ENCODE data around the gene RPS10. TPM values are rescaled to one million over a fixed set of nuclear protein-coding genes. Genes with fewer than 3 reads are reported as not detected.
"Not testable (repeated sequence)": the region's sequence is repeated elsewhere in the genome, so short reads cannot be mapped to it uniquely, and the experiment has no call there.

Gene RPS10
- total and polyA plus RNA-seq, 8 donors = 371 to 4,063 (median 2,070) TPM

DNA sequence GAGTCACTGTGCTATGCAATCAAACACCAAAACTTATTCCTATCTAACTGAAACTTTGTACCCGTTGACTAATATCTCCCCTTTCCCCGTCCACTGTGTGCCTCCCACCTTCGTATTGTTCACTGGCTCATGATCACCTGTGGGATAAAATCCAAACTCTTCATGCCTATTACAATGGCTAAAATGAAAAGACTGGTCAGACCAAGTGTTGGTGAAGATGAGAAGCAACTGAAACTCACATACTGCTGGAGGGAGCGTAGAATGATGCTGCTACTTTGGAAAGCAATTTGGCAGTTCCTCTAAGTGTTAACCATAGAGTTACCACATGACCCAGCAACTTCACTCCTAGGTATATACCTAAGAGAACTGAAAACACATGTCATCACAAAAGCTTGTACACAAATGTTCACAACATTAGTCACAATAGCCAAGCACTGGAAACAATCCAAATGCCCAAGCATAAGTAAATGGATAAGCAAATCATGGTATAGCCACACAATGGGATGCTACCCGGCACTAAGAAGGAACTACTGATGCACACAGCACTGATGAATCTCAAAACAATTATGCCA, 13.1 kb downstream of the RPS10 start:
- no peak overlapping the region for H3K4me3 ChIP-seq
- H3K36me3 ChIP-seq = peaks cover 11 to 22% (median 19%) of the 10 kb centered on the region in 4 donors
- no peak for TF ChIP-seq EP300 (IDR thresholded peaks at IDR 0.05)
- no peak for TF ChIP-seq POLR2AphosphoS5 (IDR thresholded peaks at IDR 0.05)
- TF ChIP-seq POLR2A (IDR thresholded peaks at IDR 0.05) = no peak
- TF ChIP-seq, protein P1, sequence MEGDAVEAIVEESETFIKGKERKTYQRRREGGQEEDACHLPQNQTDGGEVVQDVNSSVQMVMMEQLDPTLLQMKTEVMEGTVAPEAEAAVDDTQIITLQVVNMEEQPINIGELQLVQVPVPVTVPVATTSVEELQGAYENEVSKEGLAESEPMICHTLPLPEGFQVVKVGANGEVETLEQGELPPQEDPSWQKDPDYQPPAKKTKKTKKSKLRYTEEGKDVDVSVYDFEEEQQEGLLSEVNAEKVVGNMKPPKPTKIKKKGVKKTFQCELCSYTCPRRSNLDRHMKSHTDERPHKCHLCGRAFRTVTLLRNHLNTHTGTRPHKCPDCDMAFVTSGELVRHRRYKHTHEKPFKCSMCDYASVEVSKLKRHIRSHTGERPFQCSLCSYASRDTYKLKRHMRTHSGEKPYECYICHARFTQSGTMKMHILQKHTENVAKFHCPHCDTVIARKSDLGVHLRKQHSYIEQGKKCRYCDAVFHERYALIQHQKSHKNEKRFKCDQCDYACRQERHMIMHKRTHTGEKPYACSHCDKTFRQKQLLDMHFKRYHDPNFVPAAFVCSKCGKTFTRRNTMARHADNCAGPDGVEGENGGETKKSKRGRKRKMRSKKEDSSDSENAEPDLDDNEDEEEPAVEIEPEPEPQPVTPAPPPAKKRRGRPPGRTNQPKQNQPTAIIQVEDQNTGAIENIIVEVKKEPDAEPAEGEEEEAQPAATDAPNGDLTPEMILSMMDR (IDR thresholded peaks at IDR 0.05) = no peak
- H3K27me3 ChIP-seq = no peaks in the 10 kb centered on the region
- H3K27ac ChIP-seq = no peak overlapping the region
- H3K9me3 ChIP-seq = no peaks in the 10 kb centered on the region
- no peak for DNase-seq
- intact Hi-C loops (cut with DNase I; ENCODE audit: low total_unique reads) = loop anchor here (5.0 kb wide), 1 partner anchor 165 kb away; the partner anchor contains the start of gene SMIM29
- 88 to 95% (median 89%) methylated on average over 5 of the region's 5 CpGs for WGBS, 5 donors
- H3K4me1 ChIP-seq = peaks cover 5 to 29% (median 17%) of the 10 kb centered on the region in 4 donors

DNA sequence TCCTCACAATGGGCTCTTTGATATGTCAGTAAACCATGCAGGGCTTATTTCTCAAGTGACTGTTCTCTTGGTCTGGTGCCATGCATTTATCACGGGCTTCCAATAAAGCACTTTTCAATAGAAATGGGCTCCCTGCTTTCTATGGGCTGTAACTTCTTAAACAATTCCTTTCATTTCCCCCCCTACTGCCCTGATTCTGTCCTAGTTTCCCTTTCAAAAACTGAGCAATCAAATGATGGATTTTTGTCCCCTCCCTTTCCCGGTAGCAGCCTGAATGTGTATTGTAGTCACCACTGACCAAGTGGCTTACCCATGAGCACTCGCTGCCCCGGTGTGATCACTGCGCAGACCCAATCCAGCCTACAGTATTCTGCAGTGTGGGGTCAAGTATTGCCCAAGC, 13.9 kb downstream of the RPS10 start:
- Histone ChIP-seq H3K27me3 (no peaks in the 10 kb centered on the region), H3K4me1 (peaks cover 5 to 27% (median 15%) of the 10 kb centered on the region in 4 donors), H3K9me3 (no peaks in the 10 kb centered on the region), H3K27ac (no peak overlapping the region), H3K4me3 (no peak overlapping the region), H3K36me3 (peaks cover 4 to 15% (median 12%) of the 10 kb centered on the region in 4 donors)
- TF ChIP-seq POLR2AphosphoS5 (IDR thresholded peaks at IDR 0.05) (no peak), POLR2A (IDR thresholded peaks at IDR 0.05) (no peak), EP300 (IDR thresholded peaks at IDR 0.05) (no peak)
- TF ChIP-seq, protein P1 (IDR thresholded peaks at IDR 0.05) = no peak
- WGBS, 5 donors = 69 to 91% (median 82%) methylated on average over 5 of the region's 5 CpGs
- DNase-seq = peak in 1 of 2 donors; percentile 49
- intact Hi-C loops (cut with DNase I; ENCODE audit: low total_unique reads) = loop anchor here (5.0 kb wide), 1 partner anchor 165 kb away; the partner anchor contains the start of gene SMIM29

DNA sequence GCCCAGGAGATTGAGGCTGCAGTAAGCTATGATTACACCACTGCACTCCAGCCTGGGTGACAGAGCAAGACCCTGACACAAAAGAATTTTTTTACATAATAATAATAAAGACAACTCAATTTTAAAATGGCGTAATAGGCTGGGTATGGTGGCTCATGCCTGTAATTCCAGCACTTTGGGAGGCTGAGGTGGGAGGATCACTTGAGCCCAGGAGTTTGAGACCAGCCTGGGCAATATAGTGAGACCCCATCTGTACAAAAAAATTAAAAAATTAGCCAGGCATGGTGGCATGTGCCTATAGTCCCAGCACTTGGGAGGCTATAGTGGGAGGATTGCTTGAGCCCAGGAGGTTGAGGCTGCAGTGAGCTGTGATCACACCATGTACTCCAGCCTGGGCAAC, 18.0 kb downstream of the RPS10 start:
- WGBS, 5 donors = 97 to 100% (median 100%) methylated on average over 1 of the region's 1 CpG
- H3K27ac ChIP-seq; H3K4me1 ChIP-seq; H3K9me3 ChIP-seq; intact Hi-C loops (cut with DNase I; ENCODE audit: low total_unique reads); H3K4me3 ChIP-seq; DNase-seq; H3K36me3 ChIP-seq; H3K27me3 ChIP-seq: not testable (repeated sequence)

DNA sequence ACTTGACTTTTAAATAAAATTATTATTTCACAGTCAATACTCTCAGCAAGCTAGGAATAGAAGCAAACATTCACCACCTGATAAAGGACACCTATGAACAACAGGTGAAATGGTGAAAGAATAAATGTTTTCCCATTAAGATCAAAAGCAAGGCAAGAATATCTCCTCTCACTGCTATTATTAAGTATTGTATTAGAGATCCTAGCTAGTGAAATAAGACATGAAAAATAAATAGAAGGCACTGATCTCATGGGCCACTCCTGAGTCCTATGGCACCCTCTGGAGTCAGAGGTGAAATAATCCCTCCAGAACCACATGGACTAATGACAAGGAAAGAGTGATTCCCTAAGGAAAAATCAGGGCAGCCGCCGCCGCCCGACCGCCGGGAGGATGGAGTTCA, 29.4 kb downstream of the RPS10 start:
- intact Hi-C loops (cut with DNase I; ENCODE audit: low total_unique reads) = no loop called here
- no peak for DNase-seq

More for the DNA sequence above, 29.4 kb downstream of the RPS10 start:
- Histone ChIP-seq H3K4me3 (no peak overlapping the region), H3K36me3 (no peaks in the 10 kb centered on the region), H3K9me3 (peaks cover 0 to 4% (median 2%) of the 10 kb centered on the region in 4 donors), H3K27ac (no peak overlapping the region), H3K4me1 (peaks cover 10 to 17% (median 15%) of the 10 kb centered on the region in 4 donors), H3K27me3 (no peaks in the 10 kb centered on the region)
- TF ChIP-seq EP300 (IDR thresholded peaks at IDR 0.05) (no peak), POLR2AphosphoS5 (IDR thresholded peaks at IDR 0.05) (no peak), POLR2A (IDR thresholded peaks at IDR 0.05) (no peak)
- TF ChIP-seq, protein P1 (IDR thresholded peaks at IDR 0.05) = no peak
- 96 to 100% (median 98%) methylated on average over 6 of the region's 6 CpGs; no CpG with 5 or more reads in 1 of the 5 donors for WGBS, 5 donors

All from stomach (tissue), 9 donors.